ENCODE measurements around the gene TSPAN4.

TSPAN4 gene

GRCh38 chr11:898540-899190, 56.0 kb downstream of the TSPAN4 start:
- no peak for DNase-seq
- Histone ChIP-seq H3K36me3 (replicated peaks) (peaks cover 49% of the 10 kb centered on the region), H3K27me3 (replicated peaks) (no peaks in the 10 kb centered on the region), H3K27ac (no peak overlapping the region), H3K4me3 (ENCODE audit: low read depth, low read length) (no peak overlapping the region)
- peak; percentile 44 for TF ChIP-seq CTCF (IDR thresholded peaks at IDR 0.05; ENCODE audit: low read depth, low read length, missing control alignments)
- in situ Hi-C loops (cut with HindIII; ENCODE audit: low pct_ligation_motif_present, low sequenced_read_pairs), result no loop called here

- Histone ChIP-seq H3K36me3 (replicated peaks) (peaks cover 57% of the 10 kb centered on the region), H3K4me3 (ENCODE audit: low read depth, low read length) (no peak overlapping the region), H3K27me3 (replicated peaks) (no peaks in the 10 kb centered on the region), H3K27ac (no peak overlapping the region)
- in situ Hi-C loops (cut with HindIII; ENCODE audit: low pct_ligation_motif_present, low sequenced_read_pairs), result loop anchor here (25.0 kb wide), 1 partner anchor 138 kb away; the partner anchor contains the start of gene MUC6
- TF ChIP-seq CTCF (IDR thresholded peaks at IDR 0.05; ENCODE audit: low read depth, low read length, missing control alignments), result no peak
- DNase-seq, result no peak
These were observed 57.1 kb downstream of the TSPAN4 start for GRCh38 chr11:899724-900123.

- peaks cover 57% of the 10 kb centered on the region for H3K36me3 ChIP-seq (replicated peaks)
- TF ChIP-seq CTCF (IDR thresholded peaks at IDR 0.05; ENCODE audit: low read depth, low read length, missing control alignments), result no peak
- in situ Hi-C loops (cut with HindIII; ENCODE audit: low pct_ligation_motif_present, low sequenced_read_pairs), result loop anchor here (25.0 kb wide), 1 partner anchor 137 kb away; the partner anchor contains the start of gene MUC6
These were observed 57.9 kb downstream of the TSPAN4 start for GRCh38 chr11:900545-900944.

GRCh38 chr11:901452-902061, 58.9 kb downstream of the TSPAN4 start:
- no peak for DNase-seq
- H3K36me3 ChIP-seq (replicated peaks), result peaks cover 57% of the 10 kb centered on the region
- no peak overlapping the region for H3K4me3 ChIP-seq (ENCODE audit: low read depth, low read length)
- in situ Hi-C loops (cut with HindIII; ENCODE audit: low pct_ligation_motif_present, low sequenced_read_pairs), result loop anchor here (25.0 kb wide), 1 partner anchor 136 kb away; the partner anchor contains the start of gene MUC6
- H3K27ac ChIP-seq, result no peak overlapping the region
- H3K27me3 ChIP-seq (replicated peaks), result no peaks in the 10 kb centered on the region
- TF ChIP-seq CTCF (IDR thresholded peaks at IDR 0.05; ENCODE audit: low read depth, low read length, missing control alignments), result no peak

More at GRCh38 chr11:900545-900944, 57.9 kb downstream of the TSPAN4 start:
- no peak overlapping the region for H3K4me3 ChIP-seq (ENCODE audit: low read depth, low read length)
- H3K27ac ChIP-seq, result no peak overlapping the region
- no peak for DNase-seq
- H3K27me3 ChIP-seq (replicated peaks), result no peaks in the 10 kb centered on the region

- no peak overlapping the region for H3K27ac ChIP-seq
- DNase-seq, result no peak
- in situ Hi-C loops (cut with HindIII; ENCODE audit: low pct_ligation_motif_present, low sequenced_read_pairs), result loop anchor here (25.0 kb wide), 1 partner anchor 133 kb away; the partner anchor contains the start of gene MUC6
- no peak for TF ChIP-seq CTCF (IDR thresholded peaks at IDR 0.05; ENCODE audit: low read depth, low read length, missing control alignments)
- peaks cover 45% of the 10 kb centered on the region for H3K36me3 ChIP-seq (replicated peaks)
- no peaks in the 10 kb centered on the region for H3K27me3 ChIP-seq (replicated peaks)
- no peak overlapping the region for H3K4me3 ChIP-seq (ENCODE audit: low read depth, low read length)
These were observed 61.7 kb downstream of the TSPAN4 start for GRCh38 chr11:904380-904779.
